GM12864 (cell line): Measurements from ENCODE around the gene PHF8.

Experiments used
- DNase-seq: peaks from one replicate; pipeline ENCODE4 v3.0.0-alpha.2; 2011; ENCODE audit warnings: low read depth
- H3K4me3 ChIP-seq: 2 replicates; pipeline ENCODE4 v1.5.1; 2011; ENCODE audit warnings: mild to moderate bottlenecking, low read depth, low read length, control low read depth
- TF ChIP-seq, protein P1 (sequence below): IDR thresholded peaks from 2 replicates; pipeline ENCODE4 v1.5.1; 2011; ENCODE audit warnings: low read depth, mild to moderate bottlenecking, moderate library complexity, low read length, control low read depth, inconsistent platforms; ENCODE audit errors: missing control alignments

Gene PHF8

DNA sequence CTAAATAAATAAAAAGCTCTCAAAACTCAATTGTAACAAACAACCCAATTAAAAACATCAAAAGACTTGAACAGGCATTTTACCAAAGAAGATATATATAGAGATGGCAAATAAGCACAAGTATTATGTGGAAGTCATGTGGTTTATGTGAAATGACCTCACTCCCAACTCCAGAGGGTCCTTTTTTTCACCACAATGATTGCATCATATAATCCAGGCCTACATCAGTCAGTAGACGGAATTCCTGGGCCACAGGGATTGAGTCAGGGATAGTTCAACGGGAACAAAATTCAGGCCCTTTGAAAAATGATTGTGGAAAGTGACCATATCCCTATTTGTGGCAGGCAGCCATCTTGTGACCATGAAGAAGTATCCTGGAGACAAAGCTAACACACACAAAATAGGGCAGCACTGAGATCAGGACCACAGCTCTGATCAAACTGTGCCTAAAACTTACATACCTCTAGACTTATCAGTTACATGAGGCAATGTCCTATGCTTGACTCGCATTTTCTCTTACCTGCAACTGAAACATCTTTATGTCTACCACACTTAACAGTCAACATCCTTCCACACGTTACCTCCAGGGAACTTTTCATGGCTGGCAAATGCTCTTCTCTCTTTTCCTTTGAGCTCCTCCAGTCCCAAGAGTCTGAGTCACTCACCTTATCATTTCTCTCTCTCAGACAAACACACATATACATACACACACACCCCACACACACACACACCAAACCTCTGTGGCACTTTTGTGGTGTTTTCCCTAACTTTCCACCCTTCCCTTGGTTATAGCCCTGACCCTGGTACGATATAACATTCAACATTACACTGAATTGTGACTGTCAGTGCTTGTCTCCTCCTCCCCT is 113.5 kb downstream of the PHF8 start:
- H3K4me3 ChIP-seq = no peak overlapping the region
- DNase-seq = no peak
- TF ChIP-seq, protein P1, sequence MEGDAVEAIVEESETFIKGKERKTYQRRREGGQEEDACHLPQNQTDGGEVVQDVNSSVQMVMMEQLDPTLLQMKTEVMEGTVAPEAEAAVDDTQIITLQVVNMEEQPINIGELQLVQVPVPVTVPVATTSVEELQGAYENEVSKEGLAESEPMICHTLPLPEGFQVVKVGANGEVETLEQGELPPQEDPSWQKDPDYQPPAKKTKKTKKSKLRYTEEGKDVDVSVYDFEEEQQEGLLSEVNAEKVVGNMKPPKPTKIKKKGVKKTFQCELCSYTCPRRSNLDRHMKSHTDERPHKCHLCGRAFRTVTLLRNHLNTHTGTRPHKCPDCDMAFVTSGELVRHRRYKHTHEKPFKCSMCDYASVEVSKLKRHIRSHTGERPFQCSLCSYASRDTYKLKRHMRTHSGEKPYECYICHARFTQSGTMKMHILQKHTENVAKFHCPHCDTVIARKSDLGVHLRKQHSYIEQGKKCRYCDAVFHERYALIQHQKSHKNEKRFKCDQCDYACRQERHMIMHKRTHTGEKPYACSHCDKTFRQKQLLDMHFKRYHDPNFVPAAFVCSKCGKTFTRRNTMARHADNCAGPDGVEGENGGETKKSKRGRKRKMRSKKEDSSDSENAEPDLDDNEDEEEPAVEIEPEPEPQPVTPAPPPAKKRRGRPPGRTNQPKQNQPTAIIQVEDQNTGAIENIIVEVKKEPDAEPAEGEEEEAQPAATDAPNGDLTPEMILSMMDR = no peak

DNA sequence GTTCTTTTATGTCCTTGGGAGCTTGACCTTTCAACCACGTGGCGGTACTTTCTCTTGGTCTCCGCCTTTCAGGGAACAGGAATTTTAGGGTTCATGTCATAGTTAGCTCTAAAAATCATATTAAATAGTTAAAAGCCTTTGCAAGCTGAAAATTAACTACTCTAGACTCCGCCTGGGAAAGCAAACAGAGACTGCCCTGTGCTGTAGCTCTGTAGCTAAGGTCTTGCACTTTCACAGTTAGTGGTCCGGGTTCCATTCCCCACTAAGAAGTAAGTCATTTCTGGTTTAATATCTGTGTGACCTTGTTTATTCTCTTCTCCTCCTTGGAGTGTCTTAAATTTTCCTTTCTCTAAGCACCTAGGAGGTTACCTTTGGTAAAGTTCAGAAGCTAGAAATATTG is 118.2 kb downstream of the PHF8 start:
- TF ChIP-seq, protein P1 = no peak
- DNase-seq = no peak
- H3K4me3 ChIP-seq = no peak overlapping the region

DNA sequence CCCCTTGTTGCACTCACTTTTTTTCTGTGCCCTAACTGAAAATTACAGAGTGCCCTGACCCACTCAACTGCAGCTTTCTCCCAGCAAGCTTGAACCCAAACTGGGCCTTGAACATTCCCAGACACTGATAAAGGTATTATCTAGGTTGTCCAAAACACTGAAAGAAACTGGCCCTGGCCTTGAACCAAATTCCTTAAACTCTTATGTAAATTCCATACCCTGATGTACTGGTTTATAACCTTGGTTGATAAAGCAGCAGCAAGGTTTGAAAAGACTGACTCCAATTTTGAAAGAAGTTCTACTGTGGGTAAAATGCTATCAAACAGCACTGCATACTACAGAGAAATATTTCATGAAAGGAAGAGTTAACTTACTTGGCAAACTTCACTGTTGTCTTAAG is 125.6 kb downstream of the PHF8 start:
- TF ChIP-seq, protein P1 = no peak
- no peak overlapping the region for H3K4me3 ChIP-seq
- DNase-seq = no peak

DNA sequence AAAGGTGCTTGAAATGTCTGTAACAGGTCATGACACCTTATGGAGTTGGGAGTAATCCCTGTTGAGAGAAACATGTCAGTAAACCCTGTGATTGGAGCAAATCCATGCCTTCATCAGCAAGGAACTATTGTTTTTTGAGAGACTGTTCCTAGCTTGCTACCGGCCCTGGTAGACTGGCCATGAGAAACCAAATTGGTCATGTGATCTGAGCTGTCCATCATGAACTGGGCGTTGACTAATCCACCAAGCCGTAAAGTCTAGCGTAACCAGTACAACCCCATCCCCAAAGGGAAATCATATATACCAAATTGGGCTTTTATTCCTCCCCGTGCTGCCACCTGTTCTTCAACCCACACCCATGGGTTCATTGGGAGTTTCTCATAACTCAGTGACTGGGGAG is 143.7 kb downstream of the PHF8 start:
- TF ChIP-seq, protein P1 = no peak
- H3K4me3 ChIP-seq = no peak overlapping the region
- no peak for DNase-seq

DNA sequence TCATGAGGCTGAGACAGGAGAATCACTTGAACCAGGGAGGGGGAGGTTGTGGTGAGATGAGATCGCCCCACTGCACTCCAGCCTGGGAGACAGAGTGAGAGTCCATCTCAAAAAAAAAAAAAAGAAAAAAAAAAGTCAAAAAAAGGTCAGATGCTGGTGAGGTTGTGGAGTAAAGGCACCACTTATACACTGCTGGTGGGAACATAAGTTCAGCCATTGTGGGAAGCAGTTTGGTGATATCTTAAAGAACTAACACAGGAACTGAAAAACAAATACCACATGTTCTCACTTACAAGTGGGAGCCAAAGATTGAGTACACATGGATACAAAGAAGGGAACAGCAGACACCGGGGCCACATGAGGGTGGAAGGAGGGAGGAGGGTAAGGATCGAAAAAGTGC is 149.0 kb downstream of the PHF8 start:
- no peak overlapping the region for H3K4me3 ChIP-seq
- TF ChIP-seq, protein P1 = no peak
- DNase-seq = no peak
